Endothelial cell of umbilical vein (primary cell): ENCODE data around the gene SLC30A3. TPM values are rescaled to one million over a fixed set of nuclear protein-coding genes. Genes with fewer than 3 reads are reported as not detected.

Source experiments
- BruUV-seq: library from RNA; stranded (reverse); fragments of 400-500 nt; replicated peaks from 2 replicates; lab custom pipeline; 2021; lab: Mats Ljungman, UMichigan
- CTCF ChIA-PET: fragments of 300-600, 350-600 bp; sonication (Branson Sonifier 250); formaldehyde crosslinking; loops from one replicate; lab custom pipeline; 2021; ENCODE audit warnings: antibody characterized with exemption, inconsistent platforms; lab: Charles Lee
- POLR2A ChIA-PET: fragments of 300-600, 350-600 bp; sonication (Branson Sonifier 250); formaldehyde crosslinking; loops from one replicate; lab custom pipeline; 2021; ENCODE audit warnings: antibody characterized with exemption, inconsistent platforms; lab: Charles Lee
- DNase-seq: peaks from one replicate; pipeline ENCODE4 v3.0.0-alpha.2; 2011; ENCODE audit warnings: low read depth, low spot score
- FAIRE-seq: peaks from 2 replicates; lab custom pipeline; 2011; peaks lifted over from hg19 to GRCh38; lab: Jason Lieb, UNC
- H2AFZ ChIP-seq: 2 replicates; pipeline ENCODE4 v1.6.0; 2012; ENCODE audit warnings: low read depth, low read length, control low read depth, inconsistent platforms
- H3K27ac ChIP-seq: 2 replicates; pipeline ENCODE4 v1.5.1; 2011; ENCODE audit warnings: low read depth, mild to moderate bottlenecking, control low read depth, low read length, moderate library complexity; ENCODE audit not compliant: insufficient read depth
- H3K27me3 ChIP-seq, 2 experiments: 2 replicates each; pipeline versions ENCODE4 v1.6.0 to v1.6.1; 2011; ENCODE audit warnings: low read length in 2 of 2, mixed read lengths in 1 of 2; ENCODE audit not compliant: control insufficient read depth in 2 of 2, insufficient read depth in 2 of 2
- H3K36me3 ChIP-seq, 2 experiments: 2 replicates in 1 of 2; 3 replicates in 1 of 2; pipeline ENCODE4 v1.5.1; 2011; ENCODE audit warnings: low read length in 2 of 2, mild to moderate bottlenecking in 1 of 2, moderate library complexity in 1 of 2; ENCODE audit not compliant: control insufficient read depth in 2 of 2, insufficient read depth in 2 of 2; ENCODE audit errors: extremely low read depth in 1 of 2
- H3K4me1 ChIP-seq: 3 replicates; pipeline ENCODE4 v1.5.1; 2011; ENCODE audit warnings: mild to moderate bottlenecking, low read length; ENCODE audit not compliant: control insufficient read depth, insufficient read depth; ENCODE audit errors: extremely low read depth
- H3K4me2 ChIP-seq: 2 replicates; pipeline ENCODE4 v1.6.1; 2011; ENCODE audit warnings: low read length, control low read depth, mixed read lengths; ENCODE audit not compliant: insufficient read depth
- H3K4me3 ChIP-seq, 3 experiments: fragments of 200-600 bp in 1 of 3; sonication (generic), shearing (Covaris generic) in 1 of 3; replicated peaks in 1 of 3; 2 replicates each; pipeline ENCODE4 v1.5.1; 2011 to 2016; ENCODE audit warnings: control low read depth in 3 of 3, low read length in 3 of 3, mild to moderate bottlenecking in 2 of 3, inconsistent platforms in 1 of 3, low read depth in 1 of 3, moderate library complexity in 1 of 3; ENCODE audit not compliant: insufficient read depth in 1 of 3
- H3K79me2 ChIP-seq: 2 replicates; pipeline ENCODE4 v1.6.0; 2012; ENCODE audit warnings: low read length, inconsistent platforms; ENCODE audit not compliant: control insufficient read depth, insufficient read depth
- H3K9ac ChIP-seq: replicated peaks from 2 replicates; pipeline ENCODE3; 2011; ENCODE audit warnings: low read length, control low read depth; ENCODE audit not compliant: insufficient read depth; ENCODE audit errors: extremely low read depth
- H3K9me1 ChIP-seq: replicated peaks from 3 replicates; pipeline ENCODE4 v1.6.0; 2011; ENCODE audit warnings: mild to moderate bottlenecking, low read length; ENCODE audit not compliant: control insufficient read depth, insufficient read depth; ENCODE audit errors: extremely low read depth
- H3K9me3 ChIP-seq: replicated peaks from 2 replicates; pipeline ENCODE4 v1.5.1; 2012; ENCODE audit warnings: low read length, inconsistent platforms; ENCODE audit not compliant: control insufficient read depth, insufficient read depth
- H4K20me1 ChIP-seq: replicated peaks from 2 replicates; pipeline ENCODE3; 2011; ENCODE audit warnings: mild to moderate bottlenecking, low read length; ENCODE audit not compliant: control insufficient read depth, insufficient read depth; ENCODE audit errors: extremely low read depth
- EZH2 ChIP-seq: IDR thresholded peaks from 2 replicates; pipeline ENCODE4 v1.6.1; 2012; ENCODE audit warnings: borderline replicate concordance, low read depth, mild to moderate bottlenecking, moderate library complexity, low read length, inconsistent platforms; ENCODE audit not compliant: severe bottlenecking
- FOS ChIP-seq: IDR thresholded peaks from 2 replicates; pipeline ENCODE4 v1.6.1; 2011; ENCODE audit warnings: mild to moderate bottlenecking, low read length, moderate library complexity, borderline replicate concordance; ENCODE audit not compliant: insufficient read depth
- GATA2 ChIP-seq: IDR thresholded peaks from 2 replicates; pipeline ENCODE4 v1.7.0; 2011; ENCODE audit warnings: low read depth, mild to moderate bottlenecking, moderate library complexity, mixed read lengths, low read length; ENCODE audit not compliant: insufficient read length, insufficient read depth
- JUN ChIP-seq: IDR thresholded peaks from 2 replicates; pipeline ENCODE4 v1.6.1; 2011; ENCODE audit warnings: borderline replicate concordance, low read depth; ENCODE audit not compliant: insufficient read length, insufficient read depth
- MAX ChIP-seq: IDR thresholded peaks from 2 replicates; pipeline ENCODE4 v1.6.1; 2011; ENCODE audit not compliant: insufficient read depth, insufficient read length
- MYC ChIP-seq: IDR thresholded peaks from one replicate; pipeline ENCODE4 v1.6.1; 2011; ENCODE audit warnings: mild to moderate bottlenecking, low read depth, low read length
- POLR2A ChIP-seq: IDR thresholded peaks from 2 replicates; pipeline ENCODE4 v1.6.1; 2012; ENCODE audit warnings: low read depth, mild to moderate bottlenecking, control low read depth, low read length
- POLR2AphosphoS5 ChIP-seq: IDR thresholded peaks from 2 replicates; pipeline ENCODE4 v1.6.1; 2012; ENCODE audit warnings: low read depth, mild to moderate bottlenecking, control low read depth, low read length, moderate library complexity; ENCODE audit not compliant: insufficient read depth
- dilution Hi-C: fragments of 300-500 bp; cut with MboI; formaldehyde crosslinking; loops from one replicate; pipeline ENCODE4 v1.15.0; 2019; ENCODE audit warnings: low sequenced_read_pairs; ENCODE audit not compliant: extremely low pct_ligation_motif_present
- intact Hi-C: fragments of 100-400 bp; cut with micrococcal nuclease; formaldehyde crosslinking; loops from one replicate; pipeline ENCODE4 v1.10.0; 2022
- polyA plus RNA-seq, 4 experiments: library from polyadenylated mRNA; depleted of rRNA in 3 of 4; stranded (reverse) in 3 of 4; unstranded in 1 of 4; fragments of >200 nt; gene quantifications; 2 replicates each; pipeline versions ENCODE4 v1.2.1 to v1.2.3, GENCODE V29; 2011 to 2012; ENCODE audit warnings: missing spikeins in 1 of 4
- total RNA-seq: library from RNA; stranded (reverse); gene quantifications from 2 replicates; pipeline ENCODE4 v1.2.3, GENCODE V29; 2021
- TF ChIP-seq, protein P1 (sequence below), 2 donors: IDR thresholded peaks; 1 replicate in 1 of 2; 2 replicates in 1 of 2; pipeline ENCODE4 v1.5.1; 2011; ENCODE audit warnings: low read length in 2 of 2, mild to moderate bottlenecking in 2 of 2, moderate library complexity in 2 of 2, control low read depth in 1 of 2, inconsistent platforms in 1 of 2, low read depth in 1 of 2; ENCODE audit not compliant: insufficient read depth in 1 of 2; ENCODE audit errors: extremely low read depth in 1 of 2

Gene SLC30A3
- total and polyA plus RNA-seq, 2 donors (not counting 3 experiments of a cell fraction or from before 2014, with no cell fraction given) = 16.7 to 63.9 TPM

- POLR2A ChIA-PET = interaction anchor here (0.7 kb wide), 1 partner anchor 11 kb away, joined by 8 read pairs; no protein-coding TSS in a partner anchor
- DNase-seq (no peak), FAIRE-seq (no peak)
- dilution Hi-C loops = no loop called here
- no peak overlapping the region for H3K27ac ChIP-seq
- intact Hi-C loops = no loop called here
- peaks cover 6% of the 10 kb centered on the region for H3K4me1 ChIP-seq
- H2AFZ ChIP-seq = no peak overlapping the region
- H3K79me2 ChIP-seq = no peaks in the 10 kb centered on the region
- CTCF ChIA-PET = interaction anchor here (2.7 to 9.1 kb wide), 7 partner anchors 13 to 179 kb away, joined by 7 to 143 read pairs (median 81); partner anchors contain the start of gene SLC30A3
- TF ChIP-seq POLR2AphosphoS5 (no peak), GATA2 (no peak), MAX (no peak), POLR2A (no peak), JUN (no peak), EZH2 (no peak), MYC (no peak), FOS (no peak)
- TF ChIP-seq, protein P1, sequence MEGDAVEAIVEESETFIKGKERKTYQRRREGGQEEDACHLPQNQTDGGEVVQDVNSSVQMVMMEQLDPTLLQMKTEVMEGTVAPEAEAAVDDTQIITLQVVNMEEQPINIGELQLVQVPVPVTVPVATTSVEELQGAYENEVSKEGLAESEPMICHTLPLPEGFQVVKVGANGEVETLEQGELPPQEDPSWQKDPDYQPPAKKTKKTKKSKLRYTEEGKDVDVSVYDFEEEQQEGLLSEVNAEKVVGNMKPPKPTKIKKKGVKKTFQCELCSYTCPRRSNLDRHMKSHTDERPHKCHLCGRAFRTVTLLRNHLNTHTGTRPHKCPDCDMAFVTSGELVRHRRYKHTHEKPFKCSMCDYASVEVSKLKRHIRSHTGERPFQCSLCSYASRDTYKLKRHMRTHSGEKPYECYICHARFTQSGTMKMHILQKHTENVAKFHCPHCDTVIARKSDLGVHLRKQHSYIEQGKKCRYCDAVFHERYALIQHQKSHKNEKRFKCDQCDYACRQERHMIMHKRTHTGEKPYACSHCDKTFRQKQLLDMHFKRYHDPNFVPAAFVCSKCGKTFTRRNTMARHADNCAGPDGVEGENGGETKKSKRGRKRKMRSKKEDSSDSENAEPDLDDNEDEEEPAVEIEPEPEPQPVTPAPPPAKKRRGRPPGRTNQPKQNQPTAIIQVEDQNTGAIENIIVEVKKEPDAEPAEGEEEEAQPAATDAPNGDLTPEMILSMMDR (IDR thresholded peaks at IDR 0.05; ENCODE audit: extremely low read depth in 1 of 2, insufficient read depth in 1 of 2, low read depth in 1 of 2, low read length in 2 of 2) = no peak
- no peaks in the 10 kb centered on the region for H3K9me3 ChIP-seq
- H3K9me1 ChIP-seq = no peaks in the 10 kb centered on the region
- H3K27me3 ChIP-seq = peaks cover 0 to 2% of the 10 kb centered on the region in 2 experiments
- no peak overlapping the region for H3K4me3 ChIP-seq
- H3K4me2 ChIP-seq = no peak overlapping the region
- H4K20me1 ChIP-seq = no peaks in the 10 kb centered on the region
- H3K9ac ChIP-seq = no peak overlapping the region
- H3K36me3 ChIP-seq = no peaks in the 10 kb centered on the region
- BruUV-seq = no TSS peak
Observed at GRCh38 chr2:27278010-27278409, 15.2 kb upstream of the SLC30A3 start.
